GM10248 (cell line): ENCODE measurements around the gene SERTAD3.

Experiments used
- CTCF ChIA-PET: fragments of 300-600 bp; sonication (Branson Sonifier 250); formaldehyde crosslinking; extraction: SDS; loops from one replicate; lab custom pipeline; 2021; ENCODE audit warnings: antibody characterized with exemption; lab: Yijun Ruan, JAX
- POLR2A ChIA-PET: fragments of 350-650 bp; sonication (Branson Sonifier 250); formaldehyde crosslinking; extraction: SDS; loops from one replicate; lab custom pipeline; 2020; ENCODE audit warnings: antibody characterized with exemption; lab: Yijun Ruan, JAX
- DNase-seq: peaks from one replicate; pipeline ENCODE4 v3.0.0; 2012; ENCODE audit errors: extremely low spot score
- TF ChIP-seq, protein P1 (sequence below): IDR thresholded peaks from 2 replicates; pipeline ENCODE4 v1.5.1; 2012; ENCODE audit warnings: mild to moderate bottlenecking, low read depth; ENCODE audit errors: extremely low read depth, missing control alignments, control extremely low read depth

The SERTAD3 gene

GRCh38 chr19:40425450-40426287 is 18.5 kb downstream of the SERTAD3 start, which contains the start of gene SERTAD1:
Gene SERTAD1, minus strand, starts transcription at chr19:40425992. Its CDS starts 2,446 bp downstream, at chr19:40423546.
- POLR2A ChIA-PET, result interaction anchor here (0.5 to 2.1 kb wide), 12 partner anchors 8 to 938 kb away, joined by 3 to 28 read pairs (median 4); partner anchors contain the start of genes BLVRB, C19orf47, PLD3 and SPTBN4
- TF ChIP-seq, protein P1, sequence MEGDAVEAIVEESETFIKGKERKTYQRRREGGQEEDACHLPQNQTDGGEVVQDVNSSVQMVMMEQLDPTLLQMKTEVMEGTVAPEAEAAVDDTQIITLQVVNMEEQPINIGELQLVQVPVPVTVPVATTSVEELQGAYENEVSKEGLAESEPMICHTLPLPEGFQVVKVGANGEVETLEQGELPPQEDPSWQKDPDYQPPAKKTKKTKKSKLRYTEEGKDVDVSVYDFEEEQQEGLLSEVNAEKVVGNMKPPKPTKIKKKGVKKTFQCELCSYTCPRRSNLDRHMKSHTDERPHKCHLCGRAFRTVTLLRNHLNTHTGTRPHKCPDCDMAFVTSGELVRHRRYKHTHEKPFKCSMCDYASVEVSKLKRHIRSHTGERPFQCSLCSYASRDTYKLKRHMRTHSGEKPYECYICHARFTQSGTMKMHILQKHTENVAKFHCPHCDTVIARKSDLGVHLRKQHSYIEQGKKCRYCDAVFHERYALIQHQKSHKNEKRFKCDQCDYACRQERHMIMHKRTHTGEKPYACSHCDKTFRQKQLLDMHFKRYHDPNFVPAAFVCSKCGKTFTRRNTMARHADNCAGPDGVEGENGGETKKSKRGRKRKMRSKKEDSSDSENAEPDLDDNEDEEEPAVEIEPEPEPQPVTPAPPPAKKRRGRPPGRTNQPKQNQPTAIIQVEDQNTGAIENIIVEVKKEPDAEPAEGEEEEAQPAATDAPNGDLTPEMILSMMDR, result peak; percentile 59
- DNase-seq, result peak; percentile 99
- CTCF ChIA-PET, result interaction anchor here (0.7 to 6.3 kb wide), 12 partner anchors 10 to 121 kb away, joined by 3 to 42 read pairs (median 7); partner anchors contain the start of genes BLVRB, PRX and SPTBN4

DNA sequence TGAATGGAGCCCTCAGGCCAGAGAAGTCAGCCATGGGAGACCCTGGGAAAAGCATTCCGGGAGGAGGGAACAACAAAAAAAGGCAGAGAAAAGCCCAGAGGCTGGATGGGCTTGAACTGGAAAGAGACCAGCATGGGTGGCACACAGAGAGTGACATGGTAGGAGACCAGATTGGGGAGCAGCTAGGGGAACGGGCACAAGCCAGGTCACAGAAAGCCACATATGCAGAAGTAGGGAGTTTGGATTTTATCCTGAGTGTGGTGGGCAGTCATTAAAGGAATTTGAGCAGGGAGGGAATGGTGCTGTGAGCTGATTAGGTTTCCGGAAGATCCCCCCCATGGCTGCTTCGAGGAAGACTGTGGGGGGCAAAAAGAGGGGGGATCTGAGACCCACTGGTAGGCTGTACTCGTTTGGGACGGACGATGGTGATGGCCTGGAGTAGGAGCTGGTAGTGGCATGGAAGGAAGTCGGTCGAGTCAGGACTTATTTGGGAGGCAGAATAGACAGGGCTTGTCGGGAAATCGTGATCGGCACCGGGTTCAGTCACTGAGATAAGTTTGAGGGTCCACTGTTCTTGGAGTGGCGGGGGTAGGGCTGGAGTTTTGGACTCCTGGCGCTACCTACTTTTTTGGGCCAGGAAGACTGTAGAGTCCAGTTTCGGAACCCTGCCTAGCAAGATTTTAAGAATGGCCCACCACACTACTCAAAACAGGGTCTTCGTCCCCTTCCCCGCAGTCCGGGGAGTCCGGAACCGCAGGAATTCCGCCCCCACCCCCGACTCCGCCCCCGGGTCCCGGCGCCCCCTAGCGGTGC is 19.3 kb downstream of the SERTAD3 start:
- CTCF ChIA-PET, result interaction anchor here (0.8 to 6.3 kb wide), 9 partner anchors 9 to 178 kb away, joined by 3 to 42 read pairs (median 4); partner anchors contain the start of genes BLVRB, PRX and SPTBN4
- POLR2A ChIA-PET, result interaction anchor here (0.6 to 1.1 kb wide), 3 partner anchors 9 to 38 kb away, joined by 3 to 7 read pairs (median 3); no protein-coding TSS in a partner anchor
- TF ChIP-seq, protein P1, result no peak
- no peak for DNase-seq

GRCh38 chr19:40423938-40424337 is 20.2 kb downstream of the SERTAD3 start:
- TF ChIP-seq, protein P1, result no peak
- CTCF ChIA-PET, result interaction anchor here (0.8 to 6.3 kb wide), 8 partner anchors 8 to 179 kb away, joined by 3 to 42 read pairs (median 4); partner anchors contain the start of genes BLVRB and SPTBN4
- DNase-seq, result no peak
- POLR2A ChIA-PET, result interaction anchor here (1.7 kb wide), 1 partner anchor 20 kb away, joined by 11 read pairs; the partner anchor contains the start of gene SERTAD3

DNA sequence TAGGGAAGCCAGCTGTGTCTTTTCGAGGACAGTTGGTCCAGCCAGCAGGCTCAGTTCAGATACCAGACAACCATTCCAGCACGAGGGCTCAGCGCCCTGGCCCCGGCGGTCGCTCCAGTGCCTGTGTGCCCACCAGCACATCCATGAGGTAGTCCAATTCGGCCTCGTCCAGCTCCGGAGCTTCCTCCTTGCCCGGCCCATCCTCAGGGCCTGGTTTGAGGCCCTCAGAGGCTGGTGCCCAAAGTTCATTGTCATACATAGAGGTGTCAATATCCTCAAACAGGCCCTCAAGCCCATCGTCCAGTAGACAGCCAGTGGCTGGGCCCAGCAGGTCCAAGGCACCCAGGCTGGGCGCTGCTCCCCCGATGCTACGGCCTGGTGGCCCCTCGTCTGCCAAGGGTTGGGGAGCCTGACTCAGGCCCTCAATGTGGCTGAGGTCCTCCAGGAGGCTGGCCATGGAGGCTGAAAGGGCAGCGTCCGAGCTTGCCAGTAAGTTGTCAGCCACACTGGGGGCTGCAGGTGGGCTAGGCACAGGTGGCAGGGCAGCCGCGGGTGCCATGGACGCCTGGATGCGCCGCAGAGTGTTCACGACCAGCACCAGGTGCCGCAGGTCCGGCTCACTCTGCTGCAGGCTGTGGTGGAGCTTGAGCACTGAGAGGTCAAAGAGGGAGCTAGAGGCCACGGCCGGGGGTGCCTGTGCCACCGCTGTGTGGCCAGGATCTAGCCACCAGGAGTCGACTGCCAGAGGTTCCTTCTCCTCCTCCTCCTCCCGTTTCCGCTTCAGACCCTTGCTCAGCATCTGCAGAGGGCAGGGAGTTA is 21.2 kb downstream of the SERTAD3 start:
- ChIA-PET CTCF (interaction anchor here (1.0 to 6.3 kb wide), 3 partner anchors 12 to 42 kb away, joined by 4 to 42 read pairs (median 15); partner anchors contain the start of genes BLVRB and SPTBN4), POLR2A (interaction anchor here (0.5 to 1.7 kb wide), 3 partner anchors 17 to 43 kb away, joined by 3 to 11 read pairs (median 3); partner anchors contain the start of genes BLVRB and SERTAD3)
- no peak for DNase-seq
- TF ChIP-seq, protein P1, result no peak

DNA sequence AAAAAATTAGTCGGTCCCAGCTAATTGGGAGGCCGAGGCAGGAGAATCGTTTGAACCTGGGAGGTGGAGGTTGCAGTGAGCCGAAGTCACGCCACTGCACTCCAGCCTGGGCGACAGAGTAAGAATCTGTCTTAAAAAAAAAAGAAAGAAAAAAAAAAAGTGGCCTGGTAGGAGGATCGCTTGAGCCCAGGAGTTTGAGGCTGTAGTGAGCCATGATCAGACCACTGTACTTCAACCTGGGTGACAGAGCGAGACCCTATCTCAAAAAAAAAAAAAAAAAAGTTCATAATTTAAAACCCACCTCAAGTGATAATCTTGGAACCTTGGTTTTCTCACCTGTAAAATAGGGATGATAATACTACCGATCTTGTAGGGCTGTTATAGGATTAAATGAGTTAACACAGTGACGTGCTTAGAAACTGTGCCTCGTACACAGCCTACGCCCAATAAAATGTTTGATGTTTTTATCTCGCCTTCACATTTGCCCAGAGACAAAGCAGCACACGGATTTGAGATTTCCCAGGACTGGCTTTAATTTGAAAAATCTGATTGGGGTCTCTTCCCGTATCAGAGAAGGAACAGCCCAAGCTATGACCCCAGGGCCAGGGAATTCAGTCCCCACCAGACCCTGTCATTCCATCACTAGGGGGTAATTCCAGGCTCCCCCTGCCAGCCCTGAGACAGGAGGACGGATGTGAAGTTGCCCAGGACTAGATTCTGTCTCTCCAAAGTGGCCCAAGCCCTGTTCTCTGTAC is 22.0 kb downstream of the SERTAD3 start:
- POLR2A ChIA-PET, result interaction anchor here (0.8 to 1.7 kb wide), 2 partner anchors 13 to 21 kb away, joined by 3 to 11 read pairs; partner anchors contain the start of gene SERTAD3
- TF ChIP-seq, protein P1, result no peak
- no peak for DNase-seq
- CTCF ChIA-PET, result interaction anchor here (2.1 to 6.3 kb wide), 5 partner anchors 13 to 117 kb away, joined by 11 to 42 read pairs (median 15); partner anchors contain the start of genes BLVRB, SERTAD3 and SPTBN4
